Endothelial cell (in vitro differentiated cells): ENCODE results near the gene FCRL6. TPM values are rescaled to one million over a fixed set of nuclear protein-coding genes. Genes with fewer than 3 reads are reported as not detected.

ENCODE experiments used
- DNase-seq: peaks from one replicate; pipeline ENCODE4 v3.0.0; 2021; ENCODE audit warnings: low spot score
- H3K27ac Mint-ChIP-seq: one replicate; pipeline ENCODE4 v1.8.0; 2021; ENCODE audit warnings: mixed read lengths, inconsistent platforms; ENCODE audit not compliant: unreplicated experiment
- H3K27me3 Mint-ChIP-seq: one replicate; pipeline ENCODE4 v1.8.0; 2021; ENCODE audit warnings: mild to moderate bottlenecking, moderate library complexity, mixed read lengths, inconsistent platforms; ENCODE audit not compliant: unreplicated experiment
- H3K36me3 Mint-ChIP-seq: one replicate; pipeline ENCODE4 v1.8.0; 2021; ENCODE audit warnings: mild to moderate bottlenecking, low read depth, mixed read lengths, inconsistent platforms; ENCODE audit not compliant: unreplicated experiment
- H3K4me1 Mint-ChIP-seq: one replicate; pipeline ENCODE4 v1.8.0; 2021; ENCODE audit warnings: mild to moderate bottlenecking, mixed read lengths, inconsistent platforms; ENCODE audit not compliant: unreplicated experiment
- H3K4me3 Mint-ChIP-seq: one replicate; pipeline ENCODE4 v1.8.0; 2021; ENCODE audit warnings: mild to moderate bottlenecking, mixed read lengths, inconsistent platforms; ENCODE audit not compliant: unreplicated experiment
- H3K9me3 Mint-ChIP-seq: one replicate; pipeline ENCODE4 v1.8.0; 2021; ENCODE audit warnings: mixed read lengths, inconsistent platforms; ENCODE audit not compliant: unreplicated experiment
- CTCF ChIP-seq: fragments of 200-600 bp; sonication (generic); IDR thresholded peaks from one replicate; pipeline ENCODE4 v1.5.0; 2021; ENCODE audit warnings: antibody characterized with exemption; ENCODE audit not compliant: unreplicated experiment
- long read RNA-seq: library from polyadenylated mRNA; unstranded; transcript quantifications from one replicate; pipeline ENCODE4 v2.0.0, GENCODE V29; 2020; ENCODE audit not compliant: unreplicated experiment
- total RNA-seq: library from RNA; stranded (reverse); fragmentation: NEBNext Ultra II Directional; extraction: Animal tissue kit (Norgen Biotek cat#: 25700); gene quantifications from one replicate; pipeline ENCODE4 v1.2.1, GENCODE V29; 2021; ENCODE audit not compliant: unreplicated experiment

FCRL6 gene
- total RNA-seq: not detected
- long read RNA-seq: 0 reads

- no peaks in the 10 kb centered on the region for H3K9me3 Mint-ChIP-seq
- H3K4me1 Mint-ChIP-seq: peaks cover 4% of the 10 kb centered on the region
- H3K36me3 Mint-ChIP-seq: peaks cover 4% of the 10 kb centered on the region
- peaks cover 2% of the 10 kb centered on the region for H3K27me3 Mint-ChIP-seq
- TF ChIP-seq CTCF: no peak
- DNase-seq: no peak
- H3K4me3 Mint-ChIP-seq: no peak within 1 kb of the TSS
- H3K27ac Mint-ChIP-seq: no peak within 1 kb of the TSS
These were observed at the start of gene FCRL6 for GRCh38 chr1:159802111-159802510. Gene FCRL6 (plus strand): TSS chr1:159802360. CDS start chr1:159802425, 65 bp downstream.

GRCh38 chr1:159753386-159753785 lies 48.8 kb upstream of the FCRL6 start:
- H3K27ac Mint-ChIP-seq: no peak overlapping the region
- no peaks in the 10 kb centered on the region for H3K27me3 Mint-ChIP-seq
- DNase-seq: no peak
- TF ChIP-seq CTCF: no peak
- H3K4me3 Mint-ChIP-seq: no peak overlapping the region
- H3K4me1 Mint-ChIP-seq: no peaks in the 10 kb centered on the region
- H3K9me3 Mint-ChIP-seq: no peaks in the 10 kb centered on the region
- H3K36me3 Mint-ChIP-seq: no peaks in the 10 kb centered on the region

- Mint-ChIP-seq H3K9me3 (no peaks in the 10 kb centered on the region), H3K27me3 (no peaks in the 10 kb centered on the region), H3K36me3 (no peaks in the 10 kb centered on the region), H3K4me3 (no peak overlapping the region), H3K27ac (no peak overlapping the region), H3K4me1 (no peaks in the 10 kb centered on the region)
- no peak for TF ChIP-seq CTCF
- DNase-seq: no peak
These were observed 46.6 kb upstream of the FCRL6 start for GRCh38 chr1:159755451-159756007.

GRCh38 chr1:159756397-159756796 lies 45.8 kb upstream of the FCRL6 start:
- Mint-ChIP-seq H3K4me1 (no peaks in the 10 kb centered on the region), H3K27me3 (no peaks in the 10 kb centered on the region), H3K4me3 (no peak overlapping the region), H3K9me3 (no peaks in the 10 kb centered on the region), H3K27ac (no peak overlapping the region), H3K36me3 (no peaks in the 10 kb centered on the region)
- DNase-seq: no peak
- TF ChIP-seq CTCF: no peak

- TF ChIP-seq CTCF: no peak
- Mint-ChIP-seq H3K9me3 (no peaks in the 10 kb centered on the region), H3K36me3 (no peaks in the 10 kb centered on the region), H3K27ac (no peak overlapping the region), H3K4me1 (no peaks in the 10 kb centered on the region), H3K27me3 (peaks cover 3% of the 10 kb centered on the region), H3K4me3 (no peak overlapping the region)
- no peak for DNase-seq
These were observed 38.5 kb upstream of the FCRL6 start for GRCh38 chr1:159763686-159764085.
